ENCODE data around the gene SPAG9.
"Not testable (repeated sequence)": the region's sequence is repeated elsewhere in the genome, so short reads cannot be mapped to it uniquely, and the experiment has no call there.

Gene SPAG9

GRCh38 chr17:51083981-51084380 is 36.7 kb downstream of the SPAG9 start:
- DNase-seq, result no peak

- DNase-seq, result not testable (repeated sequence)
These were observed 37.3 kb downstream of the SPAG9 start for GRCh38 chr17:51083364-51083763.

GRCh38 chr17:51079049-51079448 is 41.6 kb downstream of the SPAG9 start:
- DNase-seq, result no peak

GRCh38 chr17:51078009-51078592 is 42.6 kb downstream of the SPAG9 start:
- no peak for DNase-seq

- DNase-seq, result no peak
These were observed 43.8 kb downstream of the SPAG9 start for GRCh38 chr17:51076821-51077220.

GRCh38 chr17:51071556-51071955 is 49.1 kb downstream of the SPAG9 start:
- no peak for DNase-seq

- no peak for DNase-seq
These were observed 55.2 kb downstream of the SPAG9 start for GRCh38 chr17:51065466-51065865.

- DNase-seq, result no peak
These were observed 56.5 kb downstream of the SPAG9 start for GRCh38 chr17:51064061-51064735.

GRCh38 chr17:51060396-51060795 is 60.3 kb downstream of the SPAG9 start:
- DNase-seq, result no peak

- DNase-seq, result no peak
These were observed 60.9 kb downstream of the SPAG9 start for GRCh38 chr17:51059781-51060180.

GRCh38 chr17:51057534-51057933 is 63.1 kb downstream of the SPAG9 start:
- no peak for DNase-seq

GRCh38 chr17:51056813-51057510 is 63.7 kb downstream of the SPAG9 start:
- DNase-seq, result peak; percentile 19

GRCh38 chr17:51054748-51055147 is 65.9 kb downstream of the SPAG9 start:
- DNase-seq, result no peak

GRCh38 chr17:51052235-51052634 is 68.4 kb downstream of the SPAG9 start:
- no peak for DNase-seq

- DNase-seq, result no peak
These were observed 70.2 kb downstream of the SPAG9 start for GRCh38 chr17:51050291-51051033.

- DNase-seq, result no peak
These were observed 73.9 kb downstream of the SPAG9 start for GRCh38 chr17:51046514-51047384.

GRCh38 chr17:51046046-51046445 is 74.6 kb downstream of the SPAG9 start:
- no peak for DNase-seq

GRCh38 chr17:51045621-51046020 is 75.0 kb downstream of the SPAG9 start:
- DNase-seq, result no peak

- DNase-seq, result no peak
These were observed 75.7 kb downstream of the SPAG9 start for GRCh38 chr17:51044976-51045375.

GRCh38 chr17:51036084-51036483 is 84.6 kb downstream of the SPAG9 start:
- no peak for DNase-seq

- DNase-seq, result no peak
These were observed 85.2 kb downstream of the SPAG9 start for GRCh38 chr17:51035431-51035830.

GRCh38 chr17:51034800-51035199 is 85.9 kb downstream of the SPAG9 start:
- DNase-seq, result no peak

- no peak for DNase-seq
These were observed 87.8 kb downstream of the SPAG9 start for GRCh38 chr17:51032850-51033249.

Measured in CD4-positive, alpha-beta T cell treated with Interleukin-6 for 4 hours (primary cell).